Peyer's patch (tissue), 4 donors: Measurements from ENCODE around the gene ERVFRD-1. TPM values are rescaled to one million over a fixed set of nuclear protein-coding genes. Genes with fewer than 3 reads are reported as not detected.

Source experiments
- DNase-seq, 3 donors: peaks; one replicate each; pipeline ENCODE4 v3.0.0-alpha.2; 2017 to 2019
- H3K27ac ChIP-seq, 4 donors: fragments of 200-600 bp; sonication (generic); one replicate each; pipeline ENCODE4 v1.5.1; 2016 to 2019
- H3K27me3 ChIP-seq, 2 donors: fragments of 200-600 bp; sonication (generic); one replicate each; pipeline ENCODE4 v1.5.1; 2019
- H3K36me3 ChIP-seq, 3 donors: fragments of 200-600 bp; sonication (generic); one replicate each; pipeline ENCODE4 v1.5.1; 2016 to 2019
- H3K4me1 ChIP-seq, 4 donors: fragments of 200-600 bp; sonication (generic); one replicate each; pipeline ENCODE4 v1.5.1; 2016 to 2019
- H3K4me3 ChIP-seq, 4 donors: fragments of 200-600 bp; sonication (generic); 1 replicate in 3 of 4; 2 replicates in 1 of 4; pipeline ENCODE4 v1.5.1; 2016 to 2019; ENCODE audit warnings: mild to moderate bottlenecking in 1 of 4
- H3K9me3 ChIP-seq, 4 donors: fragments of 200-600 bp; sonication (generic); one replicate each; pipeline ENCODE4 v1.5.1; 2016 to 2019; ENCODE audit warnings: mild to moderate bottlenecking in 1 of 4
- CTCF ChIP-seq, 6 experiments: fragments of 450-650 bp in 4 of 6; fragments of 200-600 bp in 2 of 6; sonication (generic) in 1 of 6; IDR thresholded peaks; one replicate each; pipeline ENCODE4 v1.5.1; 2017 to 2019; ENCODE audit warnings: antibody characterized with exemption in 6 of 6, mild to moderate bottlenecking in 3 of 6, moderate library complexity in 1 of 6
- POLR2A ChIP-seq, 2 donors: fragments of 450-650 bp; IDR thresholded peaks; one replicate each; pipeline ENCODE4 v1.5.1; 2017; ENCODE audit warnings: antibody characterized with exemption in 2 of 2, mild to moderate bottlenecking in 2 of 2, moderate library complexity in 2 of 2
- total RNA-seq, 4 donors: library from RNA; depleted of rRNA; stranded (reverse); fragments of >200 nt; gene quantifications; one replicate each; pipeline ENCODE4 v1.1.0, GENCODE V29; 2016

The ERVFRD-1 gene
- total RNA-seq, 4 donors from 2014 or later: not detected

DNA sequence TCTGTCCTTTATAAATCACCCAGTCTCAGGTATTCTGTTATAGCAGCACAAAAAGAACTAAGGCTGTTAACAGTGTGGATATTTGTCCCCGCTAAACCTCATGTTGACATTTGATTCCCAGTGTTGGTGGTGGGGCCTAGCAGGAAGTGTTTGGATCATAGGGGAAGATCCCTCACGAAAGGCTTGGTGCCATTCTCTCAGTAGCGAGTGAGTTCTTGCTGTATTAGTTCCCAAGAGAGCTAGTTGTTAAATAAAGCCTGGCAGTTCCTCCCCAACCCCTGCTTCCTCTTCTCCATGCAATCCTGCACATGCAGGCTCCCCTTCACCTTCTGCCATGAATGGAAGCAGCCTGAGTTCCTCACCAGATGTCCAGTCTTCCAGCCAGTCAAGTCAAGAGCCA, 29.8 kb upstream of the ERVFRD-1 start:
- TF ChIP-seq POLR2A (IDR thresholded peaks at IDR 0.05) (no peak), CTCF (IDR thresholded peaks at IDR 0.05) (no peak)
- Histone ChIP-seq H3K27me3 (no peaks in the 10 kb centered on the region), H3K4me3 (no peak overlapping the region), H3K9me3 (no peaks in the 10 kb centered on the region), H3K4me1 (no peaks in the 10 kb centered on the region), H3K27ac (no peak overlapping the region), H3K36me3 (no peaks in the 10 kb centered on the region)
- no peak for DNase-seq

DNA sequence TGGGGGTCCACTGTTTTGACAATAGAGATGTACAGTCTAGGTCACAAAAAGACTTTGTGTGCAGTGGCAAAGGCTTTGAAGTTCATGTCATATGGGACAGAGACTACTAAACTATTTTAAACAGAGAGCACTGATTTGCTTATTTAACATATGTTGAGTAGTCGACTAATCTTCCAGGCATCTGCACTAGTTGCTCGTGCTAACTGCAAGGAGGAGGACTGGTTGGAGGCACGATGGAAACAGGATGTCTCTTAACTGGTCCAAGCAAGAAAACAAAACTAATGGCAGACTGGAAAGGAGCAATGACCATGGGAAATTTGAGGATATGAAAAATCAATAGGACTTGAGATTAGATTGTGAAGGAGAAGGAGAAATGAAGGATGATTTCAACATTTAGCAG, 28.5 kb upstream of the ERVFRD-1 start:
- Histone ChIP-seq H3K36me3 (peaks cover 0 to 7% (median 0%) of the 10 kb centered on the region in 3 donors), H3K27me3 (no peaks in the 10 kb centered on the region), H3K27ac (no peak overlapping the region), H3K9me3 (no peaks in the 10 kb centered on the region), H3K4me3 (no peak overlapping the region), H3K4me1 (no peaks in the 10 kb centered on the region)
- TF ChIP-seq POLR2A (IDR thresholded peaks at IDR 0.05) (no peak), CTCF (IDR thresholded peaks at IDR 0.05) (no peak)
- DNase-seq: no peak

DNA sequence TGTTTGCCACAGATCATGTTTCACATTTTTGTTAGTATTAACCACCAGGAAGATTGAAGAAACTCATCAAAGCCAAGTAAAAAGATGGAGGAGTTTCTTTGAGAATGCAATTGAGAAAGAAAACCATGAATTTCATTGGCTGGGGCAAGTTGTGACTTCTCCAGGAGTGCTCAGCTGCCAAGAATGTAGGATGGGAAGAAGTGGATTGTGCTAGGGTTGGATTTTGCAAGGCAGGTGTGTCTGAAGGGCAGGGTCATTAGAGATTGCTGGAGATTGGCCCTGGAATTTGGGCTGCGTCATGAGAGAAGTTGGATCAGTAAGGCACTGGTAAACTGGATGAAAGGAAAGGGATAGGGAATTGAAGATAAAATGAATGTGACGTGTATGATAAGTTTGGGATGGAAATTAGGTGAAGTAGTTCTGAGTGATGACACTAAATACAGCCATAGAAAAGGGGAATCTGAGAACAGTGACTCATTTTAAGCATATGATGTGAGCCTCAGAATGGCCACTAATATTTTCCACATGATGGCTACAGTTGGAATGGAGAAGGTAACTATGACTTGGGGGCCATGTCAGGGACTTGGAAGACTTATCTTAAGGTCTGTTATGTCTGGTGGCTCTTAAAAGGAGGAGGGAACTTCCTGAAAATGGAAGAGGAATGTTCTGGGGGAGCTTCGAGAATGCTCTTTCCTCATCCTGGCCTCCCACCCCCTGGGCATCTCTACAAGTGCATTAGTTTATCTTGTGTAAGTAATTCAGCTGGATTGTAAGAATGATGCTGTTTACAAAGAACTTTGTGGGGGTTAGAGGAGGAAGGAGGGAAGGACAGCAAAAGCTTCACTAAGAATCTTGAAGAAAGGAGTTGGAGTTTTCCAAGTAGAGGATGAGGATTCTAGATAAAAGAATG, 27.8 kb upstream of the ERVFRD-1 start:
- Histone ChIP-seq H3K27ac (no peak overlapping the region), H3K4me3 (no peak overlapping the region), H3K4me1 (no peaks in the 10 kb centered on the region), H3K36me3 (peaks cover 0 to 14% (median 0%) of the 10 kb centered on the region in 3 donors), H3K27me3 (no peaks in the 10 kb centered on the region), H3K9me3 (no peaks in the 10 kb centered on the region)
- DNase-seq: no peak
- TF ChIP-seq POLR2A (IDR thresholded peaks at IDR 0.05) (no peak), CTCF (IDR thresholded peaks at IDR 0.05) (no peak)

- Histone ChIP-seq H3K4me3 (no peak overlapping the region), H3K4me1 (no peaks in the 10 kb centered on the region), H3K27ac (no peak overlapping the region), H3K9me3 (no peaks in the 10 kb centered on the region), H3K36me3 (peaks cover 0 to 14% (median 0%) of the 10 kb centered on the region in 3 donors), H3K27me3 (no peaks in the 10 kb centered on the region)
- TF ChIP-seq POLR2A (IDR thresholded peaks at IDR 0.05) (no peak), CTCF (IDR thresholded peaks at IDR 0.05) (no peak)
- DNase-seq: no peak
Measured at GRCh38 chr6:11136809-11137208, 25.3 kb upstream of the ERVFRD-1 start.

GRCh38 chr6:11133281-11133680, 21.8 kb upstream of the ERVFRD-1 start:
- Histone ChIP-seq H3K27me3 (no peaks in the 10 kb centered on the region), H3K4me1 (no peaks in the 10 kb centered on the region), H3K9me3 (no peaks in the 10 kb centered on the region), H3K36me3 (peaks cover 0 to 14% (median 0%) of the 10 kb centered on the region in 3 donors), H3K27ac (no peak overlapping the region), H3K4me3 (no peak overlapping the region)
- DNase-seq: no peak
- no peak for TF ChIP-seq CTCF (IDR thresholded peaks at IDR 0.05)
- no peak for TF ChIP-seq POLR2A (IDR thresholded peaks at IDR 0.05)
